ENCODE measurements around the gene ITGB1.

DNA sequence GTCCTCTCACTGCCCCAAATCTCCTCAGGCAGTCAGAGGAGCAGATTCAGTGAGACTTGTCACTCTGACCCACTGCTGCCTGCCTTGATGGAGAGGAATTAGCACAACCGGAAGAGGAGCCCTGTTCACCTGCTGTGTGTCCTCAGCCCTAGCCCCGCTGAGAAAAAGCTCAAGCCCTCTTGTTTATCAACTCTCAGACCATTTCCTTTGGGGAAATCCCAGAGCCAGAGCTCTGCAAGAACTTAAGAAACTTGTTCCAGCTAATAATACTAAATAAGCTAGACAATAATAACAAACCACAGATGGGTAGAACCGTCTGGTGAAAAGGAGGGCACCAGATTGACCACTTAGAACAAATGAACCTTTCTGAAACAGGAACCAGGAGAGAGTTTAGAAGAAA lies 37.7 kb upstream of the ITGB1 start:
- no peak for TF ChIP-seq POLR2AphosphoS5 (IDR thresholded peaks at IDR 0.05)
- TF ChIP-seq, protein P1, sequence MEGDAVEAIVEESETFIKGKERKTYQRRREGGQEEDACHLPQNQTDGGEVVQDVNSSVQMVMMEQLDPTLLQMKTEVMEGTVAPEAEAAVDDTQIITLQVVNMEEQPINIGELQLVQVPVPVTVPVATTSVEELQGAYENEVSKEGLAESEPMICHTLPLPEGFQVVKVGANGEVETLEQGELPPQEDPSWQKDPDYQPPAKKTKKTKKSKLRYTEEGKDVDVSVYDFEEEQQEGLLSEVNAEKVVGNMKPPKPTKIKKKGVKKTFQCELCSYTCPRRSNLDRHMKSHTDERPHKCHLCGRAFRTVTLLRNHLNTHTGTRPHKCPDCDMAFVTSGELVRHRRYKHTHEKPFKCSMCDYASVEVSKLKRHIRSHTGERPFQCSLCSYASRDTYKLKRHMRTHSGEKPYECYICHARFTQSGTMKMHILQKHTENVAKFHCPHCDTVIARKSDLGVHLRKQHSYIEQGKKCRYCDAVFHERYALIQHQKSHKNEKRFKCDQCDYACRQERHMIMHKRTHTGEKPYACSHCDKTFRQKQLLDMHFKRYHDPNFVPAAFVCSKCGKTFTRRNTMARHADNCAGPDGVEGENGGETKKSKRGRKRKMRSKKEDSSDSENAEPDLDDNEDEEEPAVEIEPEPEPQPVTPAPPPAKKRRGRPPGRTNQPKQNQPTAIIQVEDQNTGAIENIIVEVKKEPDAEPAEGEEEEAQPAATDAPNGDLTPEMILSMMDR (IDR thresholded peaks at IDR 0.05), result no peak
